H54 (cell line): ENCODE measurements around the gene MED17.
"Not testable (repeated sequence)": the region's sequence is repeated elsewhere in the genome, so short reads cannot be mapped to it uniquely, and the experiment has no call there.

Experiments used
- DNase-seq: peaks from one replicate; pipeline ENCODE4 v3.0.0; 2011; ENCODE audit warnings: low spot score, mixed read lengths; ENCODE audit not compliant: insufficient read length
- FAIRE-seq: peaks from 3 replicates; lab custom pipeline; 2011; peaks lifted over from hg19 to GRCh38; lab: Jason Lieb, UNC
- POLR2A ChIP-seq: IDR thresholded peaks from 2 replicates; pipeline ENCODE4 v1.6.1; 2011; ENCODE audit warnings: low read depth, mild to moderate bottlenecking, low read length

MED17 gene

DNA sequence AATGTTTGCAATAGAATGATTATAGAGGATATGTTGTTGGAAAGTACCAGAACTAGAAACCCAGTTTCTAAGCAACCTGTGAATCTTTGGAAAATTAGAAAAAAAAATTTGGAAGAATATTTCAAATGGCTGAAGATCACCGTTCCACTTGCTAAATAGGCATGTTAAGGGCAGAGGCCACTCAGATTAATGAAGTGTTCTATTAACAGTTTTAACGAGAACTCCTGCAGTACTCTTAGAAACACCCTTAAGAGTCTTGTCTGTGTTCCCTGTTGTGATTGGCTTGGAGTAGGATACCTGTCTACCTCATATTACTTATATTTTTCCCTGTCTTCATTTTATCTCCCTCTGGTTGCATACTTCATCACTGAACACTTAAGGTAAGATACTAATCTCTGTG, 38.0 kb upstream of the MED17 start:
- no peak for DNase-seq
- TF ChIP-seq POLR2A, result no peak
- no peak for FAIRE-seq

DNA sequence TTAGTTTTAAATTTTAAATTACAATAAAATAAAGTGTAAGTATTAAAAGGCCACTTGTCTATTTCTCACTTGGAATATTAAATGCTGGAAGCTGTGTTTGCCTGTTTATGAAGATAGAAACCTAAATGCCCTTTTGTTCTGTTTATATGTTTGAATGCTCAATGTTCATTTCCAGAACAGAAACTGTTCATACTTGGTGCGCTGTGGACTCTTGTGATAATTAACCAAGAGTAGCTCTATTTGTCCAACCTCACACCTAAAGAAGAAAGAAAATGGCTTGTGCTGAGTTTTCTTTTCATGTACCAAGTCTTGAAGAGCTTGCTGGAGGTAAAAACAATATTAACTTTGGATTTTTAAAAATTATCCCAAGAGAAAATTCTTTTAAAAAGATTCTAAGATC, 37.0 kb upstream of the MED17 start:
- no peak for FAIRE-seq
- DNase-seq, result no peak
- TF ChIP-seq POLR2A, result no peak

DNA sequence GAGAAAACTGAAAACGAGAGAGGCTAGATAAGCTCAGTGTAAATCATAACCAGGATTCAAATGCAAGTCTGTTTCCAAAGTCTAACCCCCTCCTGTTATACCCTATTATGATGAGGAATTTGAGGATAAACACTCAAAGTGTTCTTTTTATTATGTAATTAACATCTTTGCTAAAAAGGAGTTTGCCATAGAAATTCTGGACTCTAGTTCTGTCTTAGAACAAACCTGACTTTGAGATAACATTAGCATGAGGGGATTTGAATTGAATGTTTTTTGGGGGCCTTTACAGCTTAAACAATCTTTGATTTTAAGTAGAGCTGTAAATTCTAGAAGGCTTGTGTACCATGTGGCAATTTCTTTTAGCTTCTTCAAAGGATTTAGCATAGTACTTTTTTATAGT, 33.1 kb upstream of the MED17 start:
- no peak for FAIRE-seq
- DNase-seq, result no peak
- no peak for TF ChIP-seq POLR2A

DNA sequence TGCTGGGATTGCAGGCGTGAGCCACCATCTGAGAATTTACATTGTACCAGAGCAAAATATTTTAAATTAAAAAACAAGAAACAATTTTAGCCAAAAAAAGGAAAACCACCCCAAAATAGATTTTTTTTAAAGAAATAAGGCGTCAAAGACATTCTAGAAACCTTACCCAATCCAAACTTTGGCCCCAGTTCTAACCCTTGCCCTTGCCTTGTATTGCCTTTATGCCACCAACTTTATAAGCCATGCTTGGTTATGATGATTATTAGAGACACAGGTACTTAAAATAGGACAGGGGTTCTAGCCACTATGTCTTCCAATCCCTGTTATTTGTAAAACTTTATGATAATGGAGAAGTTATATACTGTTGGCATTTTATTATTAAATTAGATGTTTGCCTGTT, 30.8 kb upstream of the MED17 start:
- DNase-seq (no peak), FAIRE-seq (no peak)
- no peak for TF ChIP-seq POLR2A

DNA sequence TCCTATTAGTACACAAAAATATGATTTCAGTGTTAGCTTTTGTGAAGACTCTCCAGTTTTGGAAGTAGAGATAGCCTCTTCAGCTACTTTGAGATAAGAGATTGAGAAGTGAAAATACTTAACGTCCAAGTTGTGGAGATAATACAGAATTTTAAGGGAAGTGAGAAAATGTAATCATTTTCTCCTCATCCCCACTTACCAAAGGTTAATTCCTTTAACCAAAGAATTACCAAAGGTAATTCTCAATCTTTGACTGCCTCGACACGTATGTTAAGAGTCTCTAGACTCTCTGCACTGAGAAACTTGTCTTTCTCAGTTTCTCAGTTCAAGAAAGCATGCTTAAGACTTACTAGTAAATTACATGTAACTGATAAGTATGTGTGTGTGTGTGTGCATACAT, 27.3 kb upstream of the MED17 start:
- FAIRE-seq (no peak), DNase-seq (no peak)
- no peak for TF ChIP-seq POLR2A

DNA sequence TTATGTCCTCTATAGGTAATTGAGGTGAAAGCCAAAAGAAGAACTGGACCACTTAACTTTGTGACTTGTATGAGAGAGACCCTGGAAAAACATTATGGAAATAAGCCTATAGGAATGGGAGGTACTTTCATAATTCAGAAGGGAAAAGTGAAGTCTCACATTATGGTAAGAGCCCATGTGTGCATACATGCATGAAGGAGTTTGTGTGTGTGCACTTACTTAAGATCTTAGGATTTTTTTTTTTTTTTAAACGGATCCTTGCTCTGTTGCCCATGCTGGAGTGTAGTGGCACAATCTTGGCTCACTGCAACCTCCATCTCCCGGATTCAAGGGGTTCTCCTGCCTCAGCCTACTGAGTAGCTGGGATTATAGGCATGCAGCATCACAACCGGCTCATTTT, 26.8 kb upstream of the MED17 start:
- TF ChIP-seq POLR2A, result no peak
- no peak for DNase-seq
- FAIRE-seq, result no peak

DNA sequence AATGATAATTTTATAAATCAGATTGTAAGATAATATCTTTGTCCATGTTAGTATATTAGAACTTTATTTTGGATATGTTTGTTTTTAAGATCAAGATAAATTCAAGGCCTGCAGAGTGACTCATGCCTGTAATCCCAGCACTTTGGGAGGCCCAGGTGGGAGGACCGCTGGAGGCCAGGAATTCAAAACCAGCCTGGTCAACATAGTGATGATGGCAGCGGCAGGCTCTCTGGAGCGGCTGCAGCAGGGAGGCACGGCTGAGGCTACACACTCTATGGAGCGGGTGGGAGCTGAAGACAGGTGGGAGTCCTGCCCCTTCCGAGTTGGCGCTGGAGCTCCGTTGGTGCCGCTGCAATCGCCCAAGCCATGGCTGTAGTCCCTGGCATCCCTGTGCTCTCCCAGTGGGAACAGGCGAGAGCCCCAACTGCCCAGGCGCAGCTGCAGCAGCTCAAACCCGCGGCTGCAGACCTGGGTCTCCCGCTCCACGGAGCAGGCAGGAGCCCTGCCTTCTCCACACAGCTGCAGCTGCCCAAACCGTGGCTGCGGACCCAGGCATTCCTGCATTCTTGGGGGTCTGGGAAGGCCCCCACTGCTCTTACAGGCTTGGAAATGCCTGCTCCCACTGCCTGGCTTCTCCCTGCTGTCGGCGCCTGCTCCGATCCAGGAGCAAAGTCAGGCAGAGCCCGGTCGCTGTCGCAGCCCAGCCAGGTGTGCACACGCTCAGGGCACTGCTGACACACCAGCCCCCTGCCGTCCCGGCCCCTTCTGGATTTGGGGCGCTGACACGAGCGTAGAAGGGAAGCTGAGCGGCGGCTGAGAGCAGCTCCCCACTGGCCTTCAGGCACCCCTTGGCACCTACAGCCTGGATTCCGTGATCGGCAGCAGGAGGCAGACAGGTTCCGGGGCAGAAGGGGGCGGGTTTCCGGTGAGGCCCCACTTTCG, 25.9 kb upstream of the MED17 start:
- FAIRE-seq (no peak), DNase-seq (no peak)
- no peak for TF ChIP-seq POLR2A

DNA sequence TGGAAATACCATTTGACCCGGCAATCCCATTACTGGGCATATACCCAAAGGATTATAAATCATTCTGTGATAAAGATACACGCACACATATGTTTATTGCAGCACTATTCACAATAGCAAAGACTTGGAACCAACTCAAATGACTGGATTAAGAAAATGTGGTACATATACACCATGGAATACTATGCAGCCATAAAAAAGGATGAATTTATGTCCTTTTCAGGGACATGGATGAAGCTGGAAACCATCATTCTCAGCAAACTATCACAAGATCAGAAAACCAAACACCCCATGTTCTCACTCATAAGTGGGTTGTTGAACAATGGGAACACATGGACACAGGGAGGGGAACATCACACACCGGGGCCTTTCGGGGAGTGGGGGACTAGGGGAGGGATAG, 25.0 kb upstream of the MED17 start:
- FAIRE-seq, DNase-seq: not testable (repeated sequence)

DNA sequence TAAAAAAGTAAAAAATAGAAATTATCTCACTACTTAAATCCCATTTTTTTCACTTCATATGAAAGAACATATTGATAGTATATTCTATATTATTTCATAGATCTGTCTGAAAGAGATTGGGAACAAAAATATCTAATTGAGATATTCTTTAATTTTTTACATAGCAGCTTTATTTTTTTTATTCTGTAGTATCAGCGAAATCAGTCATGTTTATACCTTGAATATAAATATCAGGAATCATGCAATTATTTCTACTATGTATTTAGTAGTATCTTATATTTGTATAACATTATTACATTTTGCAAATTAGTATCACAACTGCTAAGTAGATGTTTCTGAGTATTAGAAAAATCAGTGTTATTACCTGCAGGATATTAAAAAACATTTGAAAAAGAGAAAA, 22.2 kb upstream of the MED17 start:
- DNase-seq (no peak), FAIRE-seq (no peak)
- no peak for TF ChIP-seq POLR2A

DNA sequence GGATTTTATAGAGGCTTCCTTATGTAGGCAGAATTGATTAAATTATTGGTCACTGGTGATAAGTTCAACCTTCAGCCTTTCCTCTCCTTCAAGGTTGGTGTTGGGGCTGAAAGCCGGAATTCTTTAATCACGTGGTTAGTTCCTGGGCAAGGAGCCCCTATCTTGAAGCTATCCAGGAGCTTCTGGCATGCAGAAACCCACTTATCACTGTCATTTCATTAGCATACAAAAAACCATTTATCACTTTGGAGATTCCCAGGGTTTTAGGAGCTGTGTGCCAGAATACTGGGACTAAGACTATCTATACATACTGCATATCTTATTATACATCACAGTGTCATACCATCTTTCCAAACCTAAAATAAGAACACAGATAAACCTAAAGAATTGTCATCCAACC, 18.5 kb upstream of the MED17 start:
- no peak for TF ChIP-seq POLR2A
- FAIRE-seq, result no peak

DNA sequence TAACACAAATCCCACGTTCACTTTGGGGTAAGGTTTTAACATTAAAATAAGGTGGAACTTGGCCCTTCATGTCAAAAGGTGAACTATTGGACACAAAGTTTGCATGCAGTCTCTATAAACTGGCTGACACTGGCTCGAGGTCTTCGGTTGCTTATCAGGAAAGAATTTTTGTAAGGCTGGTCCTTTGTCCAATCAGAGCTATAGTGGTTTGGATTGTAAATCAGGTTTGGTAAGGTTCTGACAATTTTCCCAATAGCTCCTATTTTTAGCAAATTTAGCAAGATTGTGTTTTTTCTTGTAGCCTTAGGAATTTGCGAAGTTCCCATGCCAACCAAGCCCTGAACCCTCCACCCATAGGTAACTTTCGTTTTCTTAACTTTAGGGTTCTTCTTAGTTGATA, 17.6 kb upstream of the MED17 start:
- DNase-seq (no peak), FAIRE-seq (no peak)
- TF ChIP-seq POLR2A, result no peak

More for the DNA sequence above, 18.5 kb upstream of the MED17 start:
- DNase-seq, result no peak

DNA sequence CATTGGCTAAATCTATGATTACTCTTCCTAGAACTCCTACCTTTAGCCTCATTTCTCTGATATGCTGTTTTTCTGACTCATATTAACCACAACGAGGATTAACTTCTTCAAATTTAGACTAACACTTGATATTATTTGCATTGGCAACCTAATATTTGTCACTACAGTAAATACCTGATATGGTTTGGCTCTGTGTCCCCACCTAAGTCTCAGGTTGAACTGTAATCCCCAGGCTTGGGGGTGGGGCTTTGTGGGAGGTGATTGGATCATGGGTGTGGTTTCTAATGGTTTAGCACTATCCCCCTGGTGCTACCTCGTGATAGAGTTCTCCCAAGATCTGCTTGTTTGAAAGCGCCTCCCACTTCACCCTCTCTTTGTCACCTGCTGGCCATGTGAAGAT, 17.1 kb upstream of the MED17 start:
- DNase-seq (no peak), FAIRE-seq (no peak)
- TF ChIP-seq POLR2A, result no peak

DNA sequence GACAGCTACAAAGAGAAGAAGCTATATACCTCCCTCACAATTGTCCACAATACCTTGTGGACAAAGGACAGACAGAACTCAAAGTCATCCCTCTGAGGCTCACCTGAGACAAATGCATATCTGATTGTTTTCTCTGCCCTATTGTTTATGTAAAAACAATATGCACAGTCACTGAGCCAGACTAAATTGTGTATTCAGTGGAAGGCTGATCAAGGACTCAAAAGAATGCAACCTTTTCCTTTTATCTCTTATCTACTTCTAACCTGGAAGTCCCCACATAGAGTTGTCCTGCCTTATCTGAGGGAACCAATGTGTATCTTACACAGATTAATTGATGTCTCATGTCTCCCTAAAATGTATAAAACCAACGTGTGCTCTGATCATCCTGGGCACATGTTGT, 13.9 kb upstream of the MED17 start:
- no peak for FAIRE-seq
- no peak for TF ChIP-seq POLR2A

DNA sequence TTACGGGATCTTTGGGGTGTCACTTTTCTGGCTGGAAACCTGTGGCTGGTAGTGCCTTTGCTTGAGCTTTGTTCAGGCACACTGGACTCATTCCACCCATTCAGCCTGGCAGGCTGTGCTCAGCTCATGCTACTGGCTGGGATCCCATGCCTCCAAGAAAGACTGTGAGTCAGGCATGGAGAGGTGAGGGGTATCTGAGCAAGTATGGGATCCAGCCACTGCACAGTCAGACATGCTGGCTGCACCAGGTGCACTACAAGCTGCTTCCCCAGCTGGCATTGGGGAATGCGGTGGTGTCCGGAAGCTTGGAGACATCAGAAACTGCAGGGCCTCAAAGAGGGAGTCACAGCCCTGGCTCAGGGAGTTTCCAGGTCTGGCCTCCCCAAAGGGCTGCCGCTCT, 12.0 kb upstream of the MED17 start:
- no peak for DNase-seq
- no peak for TF ChIP-seq POLR2A
- FAIRE-seq, result no peak

More for the DNA sequence above, 13.9 kb upstream of the MED17 start:
- no peak for DNase-seq

DNA sequence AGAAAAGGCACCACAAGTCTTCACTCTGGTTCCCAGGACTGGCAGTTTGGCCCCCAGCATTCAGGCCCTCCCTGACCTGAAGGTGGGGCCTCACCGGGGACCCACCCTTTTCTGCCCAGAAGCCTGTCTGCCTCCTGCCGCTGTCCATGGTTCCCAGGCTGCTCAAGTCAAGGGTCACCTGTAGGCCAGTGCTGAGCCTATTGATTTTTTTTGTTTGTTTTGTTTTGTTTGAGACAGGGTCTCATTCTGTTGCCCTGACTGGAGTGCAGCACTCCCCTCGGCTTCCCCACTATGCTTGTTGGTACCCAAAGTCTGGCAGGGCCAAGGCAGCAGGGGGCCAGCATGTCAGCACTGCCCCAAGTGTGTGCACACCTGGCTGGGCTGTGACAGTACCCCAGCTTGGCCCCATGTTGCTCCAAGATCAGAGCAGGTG, 11.0 kb upstream of the MED17 start:
- no peak for DNase-seq
- no peak for FAIRE-seq
- TF ChIP-seq POLR2A, result no peak
